NCI-H345 treated with DMSO at 0.1 percent for 48 hours (cell line): ENCODE data around the gene PARP3.

Experiments used
- DNase-seq: peaks from one replicate; lab custom pipeline; 2025; ENCODE audit not compliant: unreplicated experiment; lab: John Stamatoyannopoulos, UW

PARP3 gene

DNA sequence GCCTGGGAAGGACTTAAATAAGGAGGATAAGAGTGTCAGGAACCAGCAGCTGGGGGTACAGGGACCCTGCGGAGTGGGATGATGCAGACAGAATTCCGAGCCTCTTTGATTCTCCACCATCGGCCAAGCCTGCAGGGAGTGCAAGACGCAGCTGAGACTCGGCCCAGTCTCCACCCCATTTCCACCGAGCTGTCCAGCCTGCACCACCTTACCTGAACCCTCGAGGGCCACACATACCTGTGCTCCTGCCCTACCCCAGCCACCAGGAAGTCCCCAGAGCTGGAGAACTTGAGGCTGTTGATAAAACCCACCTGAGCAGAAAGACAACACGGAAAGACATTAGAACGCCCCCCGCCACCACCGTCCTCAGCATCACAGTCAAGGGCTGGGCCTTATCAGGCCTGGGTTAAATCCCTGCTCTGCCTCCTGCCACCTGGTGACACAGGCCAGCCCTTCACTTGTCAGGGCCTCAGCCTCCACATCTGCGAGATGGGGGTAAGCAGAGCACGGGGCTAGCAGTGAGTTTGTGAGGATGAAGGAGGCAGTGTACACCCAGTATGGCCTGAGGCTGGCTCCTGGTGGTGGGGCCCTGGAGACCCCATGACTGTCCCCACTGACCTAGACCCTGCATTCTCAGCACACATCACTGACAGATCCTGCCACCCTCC is 8.6 kb upstream of the PARP3 start:
- DNase-seq, result no peak

DNA sequence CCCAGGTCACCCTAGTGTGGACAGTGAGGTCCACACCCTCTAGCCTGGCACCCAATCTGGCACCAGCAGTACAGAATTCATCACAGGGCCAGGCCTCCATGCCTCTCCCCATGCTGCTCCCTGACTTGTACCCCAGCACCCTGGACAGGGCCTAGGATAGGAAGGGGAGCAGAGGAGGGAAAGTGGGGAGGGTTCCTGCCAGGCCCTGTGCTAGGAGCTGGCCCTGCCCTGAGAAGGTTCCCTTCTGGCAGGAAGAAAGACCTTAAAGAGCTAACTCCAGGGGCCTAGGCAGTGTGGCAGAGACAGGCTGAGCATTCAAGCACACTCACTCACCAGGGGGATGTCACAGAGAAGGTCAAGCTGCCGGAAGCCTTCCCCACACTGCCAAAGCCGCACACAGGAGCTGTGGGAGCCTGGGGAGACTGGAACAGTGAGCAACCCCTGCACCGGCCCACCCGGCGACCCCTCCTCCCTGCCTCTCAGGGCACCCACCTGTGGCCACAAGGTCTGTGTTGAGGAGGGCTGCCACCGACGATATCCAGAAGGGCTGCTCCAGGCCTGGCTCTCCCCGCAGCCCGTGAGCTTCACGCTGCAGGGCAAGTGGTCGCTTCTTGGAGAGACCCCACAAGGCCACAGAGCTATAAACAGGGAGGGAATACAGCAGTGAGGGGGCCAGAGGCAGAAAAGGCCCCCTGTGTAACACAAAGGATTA is 7.9 kb upstream of the PARP3 start:
- no peak for DNase-seq

DNA sequence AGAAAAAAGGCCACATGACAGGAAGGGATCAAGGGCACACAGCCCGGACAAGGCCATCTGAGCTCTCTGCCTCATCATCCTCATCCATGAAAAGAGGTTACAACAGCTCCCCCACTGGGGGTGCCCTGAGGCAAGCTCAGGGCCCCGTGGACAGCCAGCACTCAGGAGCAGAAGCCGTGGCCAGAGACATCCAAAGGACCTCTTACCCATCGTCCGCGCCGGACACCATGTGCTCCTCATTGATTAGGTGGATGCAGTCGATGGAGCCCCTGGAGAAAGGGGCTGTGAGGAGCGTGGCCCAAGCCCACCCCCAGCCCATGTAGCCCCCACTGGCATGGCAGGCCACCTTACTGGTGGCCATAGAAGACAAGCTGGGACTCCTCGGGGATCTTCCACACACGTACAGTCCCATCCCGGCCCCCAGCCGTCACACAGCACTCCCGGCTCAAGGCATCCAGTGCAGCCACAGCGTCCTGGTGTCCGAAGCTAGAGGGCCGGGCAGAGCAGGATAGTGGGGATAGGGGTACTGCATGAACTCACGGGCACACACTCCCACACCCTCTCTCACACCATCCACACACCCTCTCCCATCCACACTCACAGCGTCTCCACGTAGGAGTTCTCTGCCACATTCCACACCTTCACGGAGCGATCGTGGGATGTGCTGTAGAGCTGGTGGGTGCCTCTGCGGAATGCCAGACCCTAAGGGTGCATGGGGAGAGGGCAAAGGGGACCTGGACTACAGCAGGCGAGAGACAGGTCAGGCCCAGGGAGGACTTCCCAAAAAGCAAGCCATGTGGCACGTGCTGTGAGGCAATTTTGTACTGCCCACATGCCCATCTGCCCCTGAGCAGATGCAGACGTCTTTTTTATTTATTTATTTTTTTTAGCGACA is 6.9 kb upstream of the PARP3 start:
- DNase-seq, result no peak

DNA sequence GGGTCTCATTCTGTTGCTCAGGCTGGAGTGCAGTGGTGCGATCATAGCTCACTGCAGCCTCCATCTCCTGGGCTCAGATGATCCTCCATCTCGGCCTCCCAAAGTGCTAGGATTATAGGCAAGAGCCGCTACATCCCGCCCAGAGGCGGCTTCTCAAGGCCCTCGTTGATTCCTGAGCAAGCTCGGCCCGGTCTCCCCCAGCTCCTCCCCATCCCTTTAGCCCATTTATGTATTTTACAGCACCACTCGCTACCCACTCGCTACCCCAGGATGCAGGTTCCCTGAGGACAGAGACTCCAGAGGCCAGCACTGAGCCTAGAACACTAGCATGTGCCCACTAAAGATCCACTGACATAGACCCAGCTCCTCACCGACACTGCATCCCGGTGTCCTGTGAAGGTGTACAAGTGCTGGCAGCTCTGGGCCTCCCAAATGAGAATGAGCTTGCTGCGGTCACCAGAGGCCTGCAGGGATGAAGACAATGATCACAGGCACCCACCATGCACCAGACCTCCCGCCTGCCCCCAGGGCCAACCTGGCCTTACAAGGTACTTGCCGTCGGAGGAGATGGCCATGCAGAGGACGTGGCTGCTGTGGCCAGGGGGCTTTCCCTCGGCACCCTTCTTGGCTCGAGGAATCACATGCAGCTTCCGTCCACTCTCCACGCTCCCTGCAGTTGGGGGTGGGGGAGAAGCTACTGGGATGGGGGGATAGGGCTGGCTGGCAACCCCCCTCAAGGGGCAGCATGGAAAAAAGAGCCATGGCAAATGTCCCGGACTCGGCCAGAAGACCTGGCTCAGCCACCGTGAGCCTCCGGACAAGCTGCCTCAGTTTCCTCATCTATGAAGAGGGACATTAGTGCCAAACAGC is 6.0 kb upstream of the PARP3 start:
- DNase-seq, result no peak

DNA sequence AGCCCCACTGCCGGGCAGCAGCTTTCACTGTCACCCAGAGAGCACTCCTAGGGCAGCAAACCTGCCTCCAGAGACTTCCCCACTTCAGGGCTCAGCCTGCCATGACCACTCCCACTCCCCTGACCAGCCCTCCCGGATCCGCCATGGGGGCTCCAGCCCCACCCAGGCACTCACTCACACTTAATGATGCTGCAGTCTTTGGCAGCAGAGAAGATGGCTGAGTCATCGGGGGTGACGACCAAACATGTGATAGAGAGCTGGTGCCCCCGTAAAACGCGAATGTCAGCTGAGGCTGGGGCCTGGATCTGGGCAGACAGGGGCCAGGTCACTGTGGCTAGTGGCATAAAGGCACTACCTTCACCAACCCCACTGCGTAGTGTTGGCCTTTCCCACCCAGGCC is 5.1 kb upstream of the PARP3 start:
- DNase-seq, result no peak

DNA sequence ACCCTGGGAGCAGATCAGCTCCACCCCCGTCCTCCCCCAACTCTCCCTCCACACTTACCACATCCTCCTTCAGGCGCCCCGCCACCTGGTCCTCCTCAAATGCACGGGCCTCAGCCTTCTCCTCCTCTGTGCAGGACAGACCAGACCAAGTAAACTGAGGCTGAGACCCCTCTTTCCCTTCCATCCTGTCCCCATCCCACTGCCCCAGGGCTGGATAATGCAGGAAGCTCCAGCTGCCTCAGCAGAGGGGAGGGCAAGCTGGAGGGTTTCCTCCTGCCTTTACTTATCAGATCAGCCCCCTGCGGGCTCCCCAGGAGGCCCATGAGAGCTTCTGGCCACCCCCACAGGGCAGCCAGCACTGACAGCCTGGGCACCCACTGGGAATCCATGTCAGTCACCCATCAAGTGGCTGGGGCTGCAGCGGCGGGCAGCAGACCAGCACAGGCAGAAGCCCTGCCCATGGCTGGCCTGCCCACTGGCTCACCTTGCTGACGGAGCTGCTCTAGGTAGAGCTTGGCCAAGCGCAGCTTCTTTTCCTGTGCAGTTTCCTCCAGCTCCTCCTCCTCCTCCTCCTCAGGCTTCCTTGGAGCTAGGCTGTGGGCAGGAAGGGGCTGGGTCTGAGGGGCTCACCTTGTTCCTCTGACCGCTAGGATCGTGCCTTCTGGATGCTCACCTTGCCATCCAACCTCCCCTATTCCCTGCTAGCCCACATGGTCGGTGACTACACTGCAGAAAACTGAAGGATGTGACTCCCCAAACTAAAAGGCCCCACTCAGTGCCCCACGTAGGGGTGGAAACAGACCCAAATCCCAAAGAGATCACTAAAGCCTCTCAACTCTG is 4.3 kb upstream of the PARP3 start:
- no peak for DNase-seq

DNA sequence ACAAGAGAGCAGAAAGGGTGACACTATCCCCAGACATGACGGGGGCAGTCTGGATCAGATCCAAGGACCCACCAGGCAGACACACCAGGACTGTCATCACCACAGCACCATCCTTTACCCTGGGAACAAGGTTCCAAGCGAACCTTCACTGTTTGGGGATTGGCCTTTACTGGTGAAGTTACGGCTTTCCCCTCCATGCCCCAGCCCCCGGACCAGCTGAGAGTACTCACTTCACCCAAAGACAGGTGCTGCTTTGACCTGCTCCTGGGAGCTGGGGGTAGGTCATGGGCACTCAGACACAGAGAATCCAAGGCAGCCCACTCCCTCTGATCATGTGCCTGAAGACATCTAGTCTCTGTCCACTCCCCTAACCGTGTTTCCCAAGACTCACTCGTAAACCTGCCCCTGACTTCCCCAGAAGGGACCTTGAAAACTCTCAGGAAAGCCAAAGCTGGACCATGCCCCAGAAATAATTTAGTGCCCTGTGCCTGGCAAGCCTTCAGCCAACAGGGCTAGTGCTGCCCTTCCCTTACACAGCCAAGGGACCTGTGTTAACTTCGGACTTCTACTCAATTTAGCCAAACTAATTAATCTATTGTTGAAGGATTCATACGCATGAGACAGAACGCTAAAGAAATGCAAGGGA is 3.3 kb upstream of the PARP3 start:
- no peak for DNase-seq

DNA sequence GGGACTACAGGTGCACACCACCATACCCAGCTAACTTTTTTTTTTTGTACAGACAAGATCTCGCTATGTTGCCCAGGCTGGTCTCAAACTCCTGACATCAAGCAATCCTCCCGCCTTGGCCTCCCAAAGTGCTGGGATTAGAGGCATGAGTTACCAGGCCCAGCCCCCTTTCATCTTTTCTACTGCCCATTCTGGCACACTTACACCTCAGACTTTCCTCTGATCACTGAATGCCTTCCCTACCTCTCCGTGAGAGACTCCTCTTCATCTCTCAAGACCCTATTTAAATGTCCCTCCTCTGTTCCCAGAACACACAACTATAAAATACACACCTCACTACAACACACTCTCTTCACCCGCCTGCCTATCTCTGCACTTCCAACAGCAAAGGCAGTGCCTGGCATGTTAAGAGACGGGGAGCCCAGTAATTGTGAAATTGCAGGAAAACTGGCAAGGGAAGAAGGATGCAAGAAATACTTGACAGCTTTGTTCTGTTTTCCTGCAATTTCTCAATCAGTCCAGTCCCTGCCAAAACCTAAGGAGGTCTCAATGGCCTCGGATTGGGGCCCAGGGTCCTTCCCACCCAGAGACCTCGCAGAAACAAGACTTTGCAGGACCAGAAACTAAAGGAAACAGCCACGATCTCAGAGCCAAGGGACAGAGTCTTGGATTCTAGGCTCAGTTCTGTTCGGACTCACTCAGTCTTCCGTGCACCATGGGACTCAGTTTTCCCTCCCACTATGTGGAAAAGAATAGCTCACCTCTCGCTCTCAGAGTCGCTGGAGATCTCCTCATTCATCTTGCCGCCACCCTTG is 1.3 kb upstream of the PARP3 start:
- no peak for DNase-seq

DNA sequence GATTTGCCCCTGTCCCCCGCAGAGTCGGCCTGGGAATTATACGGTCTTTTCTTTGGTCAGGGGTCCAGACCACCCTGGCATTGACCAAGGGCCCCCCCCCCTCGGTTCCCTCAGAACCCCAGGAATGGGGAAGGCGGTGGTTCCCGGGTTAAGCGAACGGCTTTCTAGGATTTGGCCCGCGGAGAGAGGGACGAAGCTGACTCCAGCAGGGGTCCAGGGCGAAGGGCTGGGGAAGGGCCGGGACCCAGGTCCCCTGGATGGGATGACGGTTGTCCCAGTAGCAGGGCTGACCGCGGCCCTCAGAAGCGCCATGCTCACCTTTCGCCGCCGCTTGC is 733 bp upstream of the PARP3 start:
- DNase-seq, result no peak

DNA sequence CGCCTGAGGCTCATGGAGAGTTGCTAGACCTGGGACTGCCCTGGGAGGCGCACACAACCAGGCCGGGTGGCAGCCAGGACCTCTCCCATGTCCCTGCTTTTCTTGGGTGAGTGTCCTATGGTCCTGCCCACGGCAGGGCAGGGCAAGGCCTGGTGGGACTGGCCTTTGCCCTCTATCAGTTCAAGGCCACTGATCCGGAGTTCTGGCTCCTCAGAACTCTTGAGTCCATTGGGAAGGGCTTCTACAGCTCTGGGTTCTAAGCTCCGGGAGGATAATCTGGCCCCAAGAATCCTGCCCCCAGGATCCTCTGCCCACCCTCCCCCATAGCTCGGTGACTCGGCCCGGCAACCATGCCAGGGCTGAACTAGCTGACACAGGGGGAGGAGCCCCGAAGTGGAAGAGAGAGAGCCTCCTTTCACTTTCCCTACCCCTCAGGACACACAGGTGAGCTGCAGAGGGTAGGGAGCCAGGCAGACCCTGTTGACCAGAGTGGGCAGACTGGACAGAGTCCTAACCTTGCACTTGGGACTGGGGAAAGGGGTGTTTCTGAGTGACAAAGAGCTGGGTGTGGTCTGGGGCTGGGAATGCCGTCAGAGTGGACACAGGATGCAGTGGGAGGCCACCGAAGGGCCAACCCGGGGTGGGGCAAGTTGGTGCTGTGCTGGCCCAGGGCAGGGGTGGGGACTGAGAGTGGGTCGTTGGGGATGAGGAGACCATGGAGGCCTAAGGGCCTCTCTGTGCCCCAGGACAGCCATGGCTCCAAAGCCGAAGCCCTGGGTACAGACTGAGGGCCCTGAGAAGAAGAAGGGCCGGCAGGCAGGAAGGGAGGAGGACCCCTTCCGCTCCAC is 664 bp downstream of the PARP3 start:
- DNase-seq, result no peak

DNA sequence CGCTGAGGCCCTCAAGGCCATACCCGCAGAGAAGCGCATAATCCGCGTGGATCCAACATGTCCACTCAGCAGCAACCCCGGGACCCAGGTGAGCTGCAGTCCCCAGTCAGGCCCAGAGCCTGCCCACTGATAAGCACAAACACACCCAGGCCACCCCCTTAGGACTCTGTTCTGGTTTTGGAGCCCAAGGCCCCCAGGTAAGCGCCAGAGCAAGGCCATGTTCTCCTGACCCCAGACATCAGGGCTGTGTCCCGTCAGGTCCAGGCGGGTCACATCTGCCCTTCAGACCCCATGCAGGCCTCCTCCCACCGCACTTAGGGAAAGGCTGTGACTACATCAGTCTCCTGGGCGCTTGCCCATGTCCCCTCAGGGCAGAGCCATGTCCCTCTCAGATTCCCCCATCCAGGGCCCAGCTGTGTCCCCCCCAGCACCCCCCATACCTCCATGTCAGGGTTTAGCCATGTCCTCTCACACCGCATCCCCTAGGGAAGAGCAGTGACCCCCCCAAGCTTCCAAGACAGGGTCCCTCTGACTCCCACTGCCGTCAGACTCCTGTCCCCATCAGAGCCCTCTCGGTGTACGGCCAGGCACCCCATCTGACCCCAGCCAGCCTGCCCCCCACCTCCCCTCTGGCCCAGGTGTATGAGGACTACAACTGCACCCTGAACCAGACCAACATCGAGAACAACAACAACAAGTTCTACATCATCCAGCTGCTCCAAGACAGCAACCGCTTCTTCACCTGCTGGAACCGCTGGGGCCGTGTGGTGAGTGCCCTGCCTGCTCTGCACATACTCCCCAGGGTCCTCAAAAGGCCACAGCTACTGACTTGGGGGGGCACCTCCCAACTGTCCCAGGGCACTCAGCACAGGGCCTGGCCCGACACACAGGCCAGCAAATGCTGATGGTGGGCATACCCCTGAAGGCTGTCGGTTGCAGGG is 1.6 kb downstream of the PARP3 start:
- no peak for DNase-seq

DNA sequence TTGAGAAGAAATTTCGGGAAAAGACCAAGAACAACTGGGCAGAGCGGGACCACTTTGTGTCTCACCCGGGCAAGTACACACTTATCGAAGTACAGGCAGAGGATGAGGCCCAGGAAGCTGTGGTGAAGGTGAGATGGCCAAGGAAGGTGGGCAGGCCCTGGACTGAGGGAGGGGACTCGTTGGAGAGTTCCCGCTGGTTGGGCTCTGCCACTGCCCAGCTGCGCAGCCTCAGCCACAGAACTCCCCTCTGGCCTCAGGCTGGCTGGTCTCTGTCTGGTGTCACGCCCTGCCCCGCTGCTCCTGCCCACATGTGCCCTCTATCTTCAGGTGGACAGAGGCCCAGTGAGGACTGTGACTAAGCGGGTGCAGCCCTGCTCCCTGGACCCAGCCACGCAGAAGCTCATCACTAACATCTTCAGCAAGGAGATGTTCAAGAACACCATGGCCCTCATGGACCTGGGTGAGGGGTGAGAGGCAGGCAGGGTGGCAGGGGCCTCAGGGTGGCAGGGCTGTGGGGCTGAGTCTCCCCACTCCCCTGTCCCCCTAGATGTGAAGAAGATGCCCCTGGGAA is 2.4 kb downstream of the PARP3 start:
- DNase-seq, result no peak

DNA sequence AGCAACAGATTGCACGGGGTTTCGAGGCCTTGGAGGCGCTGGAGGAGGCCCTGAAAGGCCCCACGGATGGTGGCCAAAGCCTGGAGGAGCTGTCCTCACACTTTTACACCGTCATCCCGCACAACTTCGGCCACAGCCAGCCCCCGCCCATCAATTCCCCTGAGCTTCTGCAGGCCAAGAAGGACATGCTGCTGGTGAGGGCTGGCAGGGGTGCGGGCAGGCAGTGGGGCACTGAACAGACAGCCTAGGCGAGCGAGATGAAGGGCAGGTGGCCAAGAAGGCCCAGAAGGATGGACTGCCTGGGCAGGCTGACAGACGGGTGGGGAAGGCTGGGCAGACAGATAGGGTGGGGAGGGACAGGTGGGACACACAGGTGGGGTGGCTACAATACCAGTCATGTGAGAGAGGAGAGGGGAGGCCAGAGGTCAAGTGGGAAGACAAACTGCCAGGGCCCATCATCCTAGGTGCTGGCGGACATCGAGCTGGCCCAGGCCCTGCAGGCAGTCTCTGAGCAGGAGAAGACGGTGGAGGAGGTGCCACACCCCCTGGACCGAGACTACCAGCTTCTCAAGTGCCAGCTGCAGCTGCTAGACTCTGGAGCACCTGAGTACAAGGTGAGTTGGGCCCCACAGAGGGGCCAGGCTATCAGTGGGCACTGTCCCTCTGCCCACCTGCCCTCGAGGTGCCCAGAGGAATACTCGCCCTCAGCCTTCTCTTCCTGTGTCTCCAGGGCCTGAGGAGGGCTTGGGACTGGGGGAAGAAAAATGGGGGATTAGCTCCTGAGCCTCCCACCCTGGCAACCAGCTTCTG is 3.1 kb downstream of the PARP3 start:
- DNase-seq, result no peak

DNA sequence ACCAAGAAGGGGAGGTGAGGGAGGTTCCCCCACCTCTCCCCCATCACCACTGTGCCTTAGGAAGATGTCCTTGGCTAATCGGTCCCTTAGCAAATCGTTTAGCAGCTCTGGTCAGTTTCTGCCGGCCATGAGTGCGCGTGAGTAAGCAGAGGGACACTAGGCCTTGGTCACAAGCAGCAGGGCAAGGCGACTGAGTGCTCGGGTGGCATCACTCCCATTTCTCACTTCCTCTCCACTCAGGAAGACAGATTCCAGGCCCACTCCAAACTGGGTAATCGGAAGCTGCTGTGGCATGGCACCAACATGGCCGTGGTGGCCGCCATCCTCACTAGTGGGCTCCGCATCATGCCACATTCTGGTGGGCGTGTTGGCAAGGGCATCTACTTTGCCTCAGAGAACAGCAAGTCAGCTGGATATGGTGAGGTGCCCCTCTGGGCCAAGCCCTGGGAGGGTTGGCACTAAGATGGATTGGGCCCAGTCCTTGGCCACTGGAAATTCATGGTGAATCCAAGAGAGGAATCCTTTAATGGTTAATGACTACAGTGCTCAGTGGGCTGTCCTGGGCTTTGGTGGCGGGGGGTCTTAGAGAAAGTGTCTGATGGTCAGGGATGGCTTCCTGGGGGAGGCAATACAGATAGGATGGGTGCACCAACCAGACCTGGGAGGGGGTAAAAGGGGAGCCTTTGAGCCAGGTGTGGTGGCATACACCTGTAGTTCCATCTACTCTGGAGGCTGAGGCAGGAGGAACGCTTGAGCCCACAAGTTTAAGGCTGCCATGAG is 4.0 kb downstream of the PARP3 start:
- DNase-seq, result no peak

DNA sequence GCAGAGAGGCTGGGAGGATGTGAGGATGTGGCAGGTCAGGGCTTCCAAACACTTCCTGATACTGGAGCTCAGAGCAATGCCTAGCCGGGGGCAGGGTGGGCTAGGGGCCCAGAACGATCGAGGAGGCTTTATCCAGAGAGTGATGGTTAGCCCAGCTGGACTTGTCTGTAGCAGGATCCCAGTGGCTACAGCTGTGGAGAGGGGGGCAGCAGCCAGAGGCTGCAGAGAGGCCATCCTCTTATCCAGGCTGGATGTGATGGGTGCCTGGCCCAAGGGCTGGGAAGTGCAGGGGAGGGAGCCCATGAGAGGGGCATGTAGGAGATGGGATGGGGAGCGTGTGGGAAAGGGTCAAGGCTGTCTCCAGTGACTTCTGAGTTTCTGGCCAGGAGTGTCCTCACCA is 4.6 kb downstream of the PARP3 start:
- DNase-seq, result no peak
